K562 (cell line): ENCODE results near the gene BLVRA. TPM values are rescaled to one million over a fixed set of nuclear protein-coding genes. Genes with fewer than 3 reads are reported as not detected.

Experiments used
- ATAC-seq: fragments of 200-7000 bp; cut with Tn5 transposase; 3 replicates; pipeline ENCODE4 v1.9.1; 2020; ENCODE audit warnings: moderate library complexity
- BruUV-seq: library from RNA; stranded (reverse); fragments of 400-500 nt; replicated peaks from 2 replicates; lab custom pipeline; 2021; lab: Mats Ljungman, UMichigan
- CTCF ChIA-PET: fragments of 300-600 bp; formaldehyde crosslinking; extraction: SDS; loops from one replicate; lab custom pipeline; 2021; ENCODE audit warnings: low intra/inter-chr PET ratio; lab: Yijun Ruan, JAX
- POLR2A ChIA-PET: fragments of 300-600, 350-650 bp; sonication (Branson Sonifier 250); formaldehyde crosslinking; extraction: SDS; loops from one replicate; lab custom pipeline; 2021; ENCODE audit warnings: antibody characterized with exemption, inconsistent platforms; lab: Yijun Ruan, JAX
- DNase-seq, 4 experiments: peaks; one replicate each; pipeline versions ENCODE4 v3.0.0 to v3.0.0-alpha.2; 2011 to 2018; ENCODE audit warnings: low spot score in 3 of 4, mixed read lengths in 3 of 4; ENCODE audit errors: extremely low read depth in 1 of 4
- FAIRE-seq: peaks from 2 replicates; lab custom pipeline; 2011; peaks lifted over from hg19 to GRCh38; lab: Jason Lieb, UNC
- H2AFZ ChIP-seq: 2 replicates; pipeline ENCODE4 v1.6.0; 2011; ENCODE audit warnings: low read depth, low read length, control low read depth, inconsistent platforms
- H3K27ac ChIP-seq: fragments of 200-600 bp; 3 replicates; pipeline ENCODE4 v1.8.0; 2011; ENCODE audit warnings: low read depth, mild to moderate bottlenecking, control low read depth, inconsistent platforms, low read length, moderate library complexity, mixed read lengths; ENCODE audit errors: extremely low read depth
- H3K27me3 ChIP-seq, 2 experiments: fragments of 300-600 bp in 1 of 2; 2 replicates in 1 of 2; 3 replicates in 1 of 2; pipeline versions ENCODE4 v1.6.0 to v1.8.0; 2011; ENCODE audit warnings: inconsistent platforms in 2 of 2, low read length in 2 of 2, mild to moderate bottlenecking in 1 of 2, mixed read lengths in 1 of 2, moderate library complexity in 1 of 2; ENCODE audit not compliant: control insufficient read depth in 2 of 2, insufficient read depth in 2 of 2
- H3K36me3 ChIP-seq: fragments of 300-600 bp; 3 replicates; pipeline ENCODE4 v1.8.0; 2011; ENCODE audit warnings: mild to moderate bottlenecking, low read length, inconsistent platforms; ENCODE audit not compliant: control insufficient read depth, insufficient read depth
- H3K4me1 ChIP-seq, 2 experiments: fragments of 200-600 bp in 1 of 2; replicated peaks in 1 of 2; 2 replicates in 1 of 2; 3 replicates in 1 of 2; pipeline versions ENCODE4 v1.5.1 to v1.8.0; 2011; ENCODE audit warnings: inconsistent platforms in 2 of 2, low read length in 2 of 2, mild to moderate bottlenecking in 1 of 2, mixed read lengths in 1 of 2, moderate library complexity in 1 of 2; ENCODE audit not compliant: control insufficient read depth in 2 of 2, insufficient read depth in 2 of 2
- H3K4me2 ChIP-seq: 2 replicates; pipeline ENCODE4 v1.6.1; 2011; ENCODE audit warnings: low read length, control low read depth, inconsistent platforms, mixed read lengths; ENCODE audit not compliant: insufficient read depth
- H3K4me3 ChIP-seq: fragments of 200-600 bp; sonication (generic), shearing (Covaris generic); 2 replicates; pipeline ENCODE4 v1.5.1; 2016; ENCODE audit warnings: control low read depth, inconsistent platforms
- H3K79me2 ChIP-seq: fragments of 200-600 bp; 3 replicates; pipeline ENCODE4 v1.8.0; 2011; ENCODE audit warnings: low read length, inconsistent platforms; ENCODE audit not compliant: control insufficient read depth, insufficient read depth
- H3K9ac ChIP-seq, 2 experiments: 2 replicates each; pipeline versions ENCODE4 v1.6.0 to v1.6.1; 2011; ENCODE audit warnings: low read depth in 2 of 2, low read length in 2 of 2, control low read depth in 1 of 2, inconsistent platforms in 1 of 2, mild to moderate bottlenecking in 1 of 2, mixed read lengths in 1 of 2; ENCODE audit not compliant: insufficient read depth in 1 of 2
- H3K9me1 ChIP-seq: one replicate; pipeline ENCODE4 v1.6.0; 2011; ENCODE audit warnings: inconsistent platforms, mild to moderate bottlenecking, low read length, moderate library complexity; ENCODE audit not compliant: control insufficient read depth, insufficient read depth
- H3K9me3 ChIP-seq: replicated peaks from 2 replicates; pipeline ENCODE4 v1.5.1; 2011; ENCODE audit warnings: low read depth, low read length, inconsistent platforms; ENCODE audit not compliant: control insufficient read depth, insufficient read depth
- H4K20me1 ChIP-seq: replicated peaks from 2 replicates; pipeline ENCODE4 v1.6.1; 2011; ENCODE audit warnings: low read length, inconsistent platforms, mixed read lengths; ENCODE audit not compliant: control insufficient read depth, insufficient read depth
- CBFA2T3 ChIP-seq: fragments of 450-650 bp; IDR thresholded peaks from 2 replicates; pipeline ENCODE4 v1.6.1; 2017
- CLOCK ChIP-seq: fragments of 250-450 bp; sonication (Bioruptor Pico); IDR thresholded peaks from 2 replicates; pipeline ENCODE4 v1.4.0; 2020; ENCODE audit warnings: mild to moderate bottlenecking, moderate library complexity, borderline replicate concordance
- L3MBTL2 ChIP-seq: fragments of 450-650 bp; IDR thresholded peaks from 2 replicates; pipeline ENCODE4 v1.6.1; 2016; ENCODE audit warnings: mild to moderate bottlenecking, moderate library complexity
- MNT ChIP-seq, 2 experiments: fragments of 450-650 bp; conservative IDR thresholded peaks; 2 replicates each; pipeline ENCODE4 v1.6.1; 2017; ENCODE audit warnings: mild to moderate bottlenecking in 2 of 2, moderate library complexity in 2 of 2
- NCOA2 ChIP-seq, 2 experiments: fragments of 450-650 bp; IDR thresholded peaks; 2 replicates each; pipeline ENCODE4 v1.6.1; 2018; ENCODE audit warnings: mild to moderate bottlenecking in 2 of 2, moderate library complexity in 1 of 2; ENCODE audit not compliant: partially characterized antibody in 2 of 2
- PRDM10 ChIP-seq: fragments of 450-650 bp; IDR thresholded peaks from 2 replicates; pipeline ENCODE4 v1.6.1; 2018; ENCODE audit not compliant: partially characterized antibody
- ZNF592 ChIP-seq: fragments of 450-650 bp; IDR thresholded peaks from 2 replicates; pipeline ENCODE4 v1.6.1; 2017; ENCODE audit warnings: antibody characterized with exemption, mild to moderate bottlenecking
- WGBS: fragments of 100-300 bp; shearing (Covaris generic); methylation state at CpG from one replicate; pipeline ENCODE4 v1.1.6; 2016; ENCODE audit warnings: low coverage, mixed read lengths; ENCODE audit not compliant: insufficient coverage; ENCODE audit errors: missing lambda C conversion rate; 5-methylcytosine and 5-hydroxymethylcytosine counted together
- in situ Hi-C: fragments of 300-500 bp; cut with MboI; formaldehyde crosslinking; loops from 4 replicates; pipeline ENCODE4 v1.15.0; 2018; ENCODE audit warnings: inconsistent platforms, mixed read lengths
- intact Hi-C: fragments of 100-400 bp; cut with micrococcal nuclease; formaldehyde crosslinking; loops from 2 replicates; pipeline ENCODE4 v1.14.2; 2022
- polyA plus RNA-seq, 8 experiments: library from polyadenylated mRNA; depleted of rRNA in 4 of 8; stranded (reverse) in 5 of 8; unstranded in 3 of 8; fragments of >200 nt; fragmentation: Nextera tagmentation in 2 of 8; fragmentation: Illumina TruSeq in 1 of 8; extraction: Ambion mirVana in 2 of 8; extraction: Trizol in 1 of 8; gene quantifications; 2 replicates each; pipeline versions ENCODE4 v1.2.1 to v1.2.3, GENCODE V29; 2011 to 2014; ENCODE audit warnings: inconsistent platforms in 1 of 8, missing spikeins in 1 of 8
- total RNA-seq, 7 experiments: library from RNA; depleted of rRNA in 6 of 7; stranded (reverse); fragments of >200 nt in 6 of 7; fragmentation: Illumina TruSeq in 2 of 7; extraction: Trizol in 2 of 7; gene quantifications; 2 replicates each; pipeline versions ENCODE4 v1.2.1 to v1.2.3, GENCODE V29; 2011 to 2021; ENCODE audit warnings: low replicate concordance in 1 of 7

BLVRA gene
- total and polyA plus RNA-seq, 9 of the 15 experiments (the other 6 are each of a cell fraction or from before 2014, with no cell fraction given): 48.5 to 147 (median 61.5) TPM

- WGBS: 29% methylated on average over 3 of the region's 3 CpGs
Measured at GRCh38 chr7:43771128-43771527, 12.6 kb downstream of the BLVRA start.

More at GRCh38 chr7:43771128-43771527, 12.6 kb downstream of the BLVRA start:
- H3K79me2 ChIP-seq: peaks cover 36% of the 10 kb centered on the region
- no peak overlapping the region for H3K4me2 ChIP-seq
- no TSS peak for BruUV-seq
- DNase-seq (peak in 2 of 4 experiments; percentile 38 to 58), ATAC-seq (peak; percentile 39; the same call in 2 of the 3 replicates), FAIRE-seq (peak; percentile 15)
- H3K36me3 ChIP-seq: peaks cover 15% of the 10 kb centered on the region
- intact Hi-C loops (no loop called here), in situ Hi-C loops (no loop called here)
- H4K20me1 ChIP-seq: no peaks in the 10 kb centered on the region
- no peaks in the 10 kb centered on the region for H3K27me3 ChIP-seq
- H3K9me3 ChIP-seq: no peaks in the 10 kb centered on the region
- CTCF ChIA-PET: no interaction called here
- no peak overlapping the region for H3K27ac ChIP-seq
- H3K9me1 ChIP-seq: no peaks in the 10 kb centered on the region
- H3K4me1 ChIP-seq: peaks cover 37 to 41% of the 10 kb centered on the region in 2 experiments
- TF ChIP-seq PRDM10: peak; percentile 54
- TF ChIP-seq CLOCK (CRISPR knock-in tag): no peak
- peak; percentile 65 for TF ChIP-seq ZNF592
- TF ChIP-seq L3MBTL2: peak; percentile 54
- TF ChIP-seq MNT (conservative IDR thresholded peaks at IDR 0.05): peak; percentile 17 to 63; a peak in 2 of 4 replicates
- TF ChIP-seq CBFA2T3: peak; percentile 40
- TF ChIP-seq NCOA2 (IDR thresholded peaks at IDR 0.05; ENCODE audit: partially characterized antibody in 2 of 2): no peak
- H3K4me3 ChIP-seq: no peak overlapping the region
- no peak overlapping the region for H3K9ac ChIP-seq
- POLR2A ChIA-PET: interaction anchor here (0.6 to 1.9 kb wide), 5 partner anchors 9 to 1169 kb away, joined by 3 to 8 read pairs (median 3); partner anchors contain the start of gene COA1
- H2AFZ ChIP-seq: no peak overlapping the region
